ENCODE data around the gene FIG4. TPM values are rescaled to one million over a fixed set of nuclear protein-coding genes. Genes with fewer than 3 reads are reported as not detected.

The FIG4 gene
- total RNA-seq, 1 experiment from 2014 or later, result 15.7 TPM

GRCh38 chr6:109770047-109770446 is 79.0 kb downstream of the FIG4 start:
- no peak overlapping the region for H2AFZ ChIP-seq (ENCODE audit: low read depth, low read length, poor library complexity, severe bottlenecking)
- no peak overlapping the region for H3K4me3 ChIP-seq (replicated peaks in 1 of 2; ENCODE audit: low read depth in 1 of 2, low read length in 2 of 2)
- no peak overlapping the region for H3K4me2 ChIP-seq (ENCODE audit: low read length)
- no peaks in the 10 kb centered on the region for H4K20me1 ChIP-seq (ENCODE audit: insufficient read depth)
- H3K27me3 ChIP-seq (ENCODE audit: insufficient read depth, low read length), result no peaks in the 10 kb centered on the region
- H3K36me3 ChIP-seq (ENCODE audit: control insufficient read depth in 1 of 2, insufficient read depth in 2 of 2, low read length in 2 of 2), result no peaks in the 10 kb centered on the region
- POLR2A ChIA-PET, result no interaction called here
- H3K9ac ChIP-seq (ENCODE audit: low read length), result no peak overlapping the region
- intact Hi-C loops (cut with micrococcal nuclease), result no loop called here
- ATAC-seq (no peak), DNase-seq (ENCODE audit: low read depth, low spot score) (no peak)
- no peak overlapping the region for H3K27ac ChIP-seq (ENCODE audit: low read depth, low read length)
- H3K4me1 ChIP-seq (ENCODE audit: control insufficient read depth in 1 of 2, insufficient read depth in 2 of 2, low read length in 2 of 2), result no peaks in the 10 kb centered on the region
- H3K79me2 ChIP-seq (ENCODE audit: insufficient read depth, low read length), result no peaks in the 10 kb centered on the region
- RAD21 ChIA-PET (ENCODE audit: low non-redundant PET in 1 of 2, low total read pairs in 2 of 2, uncharacterized antibody in 2 of 2, unreplicated experiment in 2 of 2), result no interaction called here
- CTCF ChIA-PET, result interaction anchor here (0.8 to 1.5 kb wide), 2 partner anchors 11 to 270 kb away, joined by 3 to 4 read pairs; no protein-coding TSS in a partner anchor
- no peak for TF ChIP-seq ZBTB33 (IDR thresholded peaks at IDR 0.05; ENCODE audit: extremely low read depth, insufficient replicate concordance, low read length)
- no peaks in the 10 kb centered on the region for H3K9me2 ChIP-seq (ENCODE audit: insufficient read depth)
- no peaks in the 10 kb centered on the region for H3K9me3 ChIP-seq (ENCODE audit: control insufficient read depth in 1 of 2, insufficient read depth in 1 of 2, low read depth in 1 of 2, low read length in 2 of 2)
- BruUV-seq (replicated peaks), result no TSS peak

GRCh38 chr6:109770779-109771178 is 79.7 kb downstream of the FIG4 start:
- Histone ChIP-seq H3K4me2 (ENCODE audit: low read length) (no peak overlapping the region), H2AFZ (ENCODE audit: low read depth, low read length, poor library complexity, severe bottlenecking) (no peak overlapping the region), H3K36me3 (ENCODE audit: control insufficient read depth in 1 of 2, insufficient read depth in 2 of 2, low read length in 2 of 2) (no peaks in the 10 kb centered on the region), H3K4me1 (ENCODE audit: control insufficient read depth in 1 of 2, insufficient read depth in 2 of 2, low read length in 2 of 2) (no peaks in the 10 kb centered on the region), H4K20me1 (ENCODE audit: insufficient read depth) (no peaks in the 10 kb centered on the region), H3K9me3 (ENCODE audit: control insufficient read depth in 1 of 2, insufficient read depth in 1 of 2, low read depth in 1 of 2, low read length in 2 of 2) (no peaks in the 10 kb centered on the region), H3K79me2 (ENCODE audit: insufficient read depth, low read length) (no peaks in the 10 kb centered on the region), H3K9me2 (ENCODE audit: insufficient read depth) (no peaks in the 10 kb centered on the region), H3K9ac (ENCODE audit: low read length) (no peak overlapping the region), H3K27ac (ENCODE audit: low read depth, low read length) (no peak overlapping the region), H3K27me3 (ENCODE audit: insufficient read depth, low read length) (no peaks in the 10 kb centered on the region), H3K4me3 (replicated peaks in 1 of 2; ENCODE audit: low read depth in 1 of 2, low read length in 2 of 2) (no peak overlapping the region)
- RAD21 ChIA-PET (ENCODE audit: low non-redundant PET in 1 of 2, low total read pairs in 2 of 2, uncharacterized antibody in 2 of 2, unreplicated experiment in 2 of 2), result no interaction called here
- intact Hi-C loops (cut with micrococcal nuclease), result no loop called here
- no peak for DNase-seq (ENCODE audit: low read depth, low spot score)
- ATAC-seq, result no peak
- POLR2A ChIA-PET, result no interaction called here
- no TSS peak for BruUV-seq (replicated peaks)
- CTCF ChIA-PET, result interaction anchor here (1.5 kb wide), 1 partner anchor 269 kb away, joined by 4 read pairs; no protein-coding TSS in a partner anchor
- TF ChIP-seq CEBPB (IDR thresholded peaks at IDR 0.05; ENCODE audit: low read depth) (no peak), ELF1 (IDR thresholded peaks at IDR 0.05; ENCODE audit: borderline replicate concordance, low read depth) (no peak), SIN3A (IDR thresholded peaks at IDR 0.05; ENCODE audit: low read depth) (no peak), YY1 (IDR thresholded peaks at IDR 0.05; ENCODE audit: extremely low read depth, insufficient replicate concordance, low read depth, low read length) (no peak), EGR1 (IDR thresholded peaks at IDR 0.05; ENCODE audit: low read depth) (no peak), EZH2phosphoT487 (IDR thresholded peaks at IDR 0.05; ENCODE audit: borderline replicate concordance) (no peak), SRF (IDR thresholded peaks at IDR 0.05; ENCODE audit: low read depth) (no peak), EZH2 (IDR thresholded peaks at IDR 0.05) (no peak), POLR2AphosphoS5 (IDR thresholded peaks at IDR 0.05; ENCODE audit: low read depth, low read length) (no peak), POLR2A (IDR thresholded peaks at IDR 0.05; ENCODE audit: borderline replicate concordance, extremely low read depth, insufficient read depth, insufficient read length) (no peak), CBX3 (IDR thresholded peaks at IDR 0.05; ENCODE audit: low read depth) (no peak), TCF7L2 (IDR thresholded peaks at IDR 0.05; ENCODE audit: borderline replicate concordance, extremely low read depth, insufficient read depth, insufficient read length) (no peak), REST (IDR thresholded peaks at IDR 0.05; ENCODE audit: low read depth) (no peak)

Data from HCT116 (cell line).